ENCODE results near the gene FIBIN. TPM values are rescaled to one million over a fixed set of nuclear protein-coding genes. Genes with fewer than 3 reads are reported as not detected.

FIBIN gene
- total RNA-seq, 2 donors from 2014 or later, result 0.25 to 3.3 TPM

DNA sequence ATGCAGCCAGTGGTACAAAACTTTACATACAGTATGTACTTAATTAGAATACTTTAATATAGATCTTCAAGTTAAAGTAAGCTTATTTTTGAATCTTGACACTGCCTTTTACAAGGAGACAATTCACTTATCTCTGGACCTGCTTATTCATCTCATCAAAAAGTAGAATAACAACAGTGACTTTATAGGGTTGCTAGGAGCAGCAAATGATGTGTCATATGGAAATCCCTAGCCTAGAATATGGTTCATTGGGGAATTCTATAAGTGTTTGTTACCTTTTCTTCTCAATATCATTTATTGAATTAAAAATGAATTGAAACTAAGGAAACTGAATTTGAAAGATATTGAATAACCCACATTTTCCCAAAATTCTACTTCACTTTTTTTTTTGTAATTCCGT, 45.0 kb upstream of the FIBIN start:
- H3K27ac ChIP-seq, result no peak overlapping the region
- H3K4me3 ChIP-seq, result no peak overlapping the region
- no peaks in the 10 kb centered on the region for H3K36me3 ChIP-seq
- H3K4me1 ChIP-seq, result no peaks in the 10 kb centered on the region
- H3K9ac ChIP-seq (ENCODE audit: low read depth in 2 of 2, low read length in 2 of 2), result no peak overlapping the region
- H3K9me3 ChIP-seq, result no peaks in the 10 kb centered on the region
- TF ChIP-seq, protein P1, sequence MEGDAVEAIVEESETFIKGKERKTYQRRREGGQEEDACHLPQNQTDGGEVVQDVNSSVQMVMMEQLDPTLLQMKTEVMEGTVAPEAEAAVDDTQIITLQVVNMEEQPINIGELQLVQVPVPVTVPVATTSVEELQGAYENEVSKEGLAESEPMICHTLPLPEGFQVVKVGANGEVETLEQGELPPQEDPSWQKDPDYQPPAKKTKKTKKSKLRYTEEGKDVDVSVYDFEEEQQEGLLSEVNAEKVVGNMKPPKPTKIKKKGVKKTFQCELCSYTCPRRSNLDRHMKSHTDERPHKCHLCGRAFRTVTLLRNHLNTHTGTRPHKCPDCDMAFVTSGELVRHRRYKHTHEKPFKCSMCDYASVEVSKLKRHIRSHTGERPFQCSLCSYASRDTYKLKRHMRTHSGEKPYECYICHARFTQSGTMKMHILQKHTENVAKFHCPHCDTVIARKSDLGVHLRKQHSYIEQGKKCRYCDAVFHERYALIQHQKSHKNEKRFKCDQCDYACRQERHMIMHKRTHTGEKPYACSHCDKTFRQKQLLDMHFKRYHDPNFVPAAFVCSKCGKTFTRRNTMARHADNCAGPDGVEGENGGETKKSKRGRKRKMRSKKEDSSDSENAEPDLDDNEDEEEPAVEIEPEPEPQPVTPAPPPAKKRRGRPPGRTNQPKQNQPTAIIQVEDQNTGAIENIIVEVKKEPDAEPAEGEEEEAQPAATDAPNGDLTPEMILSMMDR (IDR thresholded peaks at IDR 0.05), result no peak
- H3K27me3 ChIP-seq, result no peaks in the 10 kb centered on the region
- intact Hi-C loops (cut with DNase I), result no loop called here
- no peak for DNase-seq

- TF ChIP-seq, protein P1 (IDR thresholded peaks at IDR 0.05), result no peak
- H3K9me3 ChIP-seq, result no peaks in the 10 kb centered on the region
- H3K4me3 ChIP-seq, result no peak overlapping the region
- no peak for DNase-seq
- H3K27ac ChIP-seq, result no peak overlapping the region
- H3K36me3 ChIP-seq, result no peaks in the 10 kb centered on the region
- no peak overlapping the region for H3K9ac ChIP-seq (ENCODE audit: low read depth in 2 of 2, low read length in 2 of 2)
- H3K4me1 ChIP-seq, result no peaks in the 10 kb centered on the region
- no peaks in the 10 kb centered on the region for H3K27me3 ChIP-seq
- intact Hi-C loops (cut with DNase I), result no loop called here
Measured at GRCh38 chr11:26949846-26950245, 44.1 kb upstream of the FIBIN start.

GRCh38 chr11:26950260-26950719, 43.6 kb upstream of the FIBIN start:
- no peak overlapping the region for H3K4me3 ChIP-seq
- H3K36me3 ChIP-seq, result no peaks in the 10 kb centered on the region
- intact Hi-C loops (cut with DNase I), result no loop called here
- H3K27ac ChIP-seq, result no peak overlapping the region
- no peaks in the 10 kb centered on the region for H3K27me3 ChIP-seq
- peak; percentile 25 for DNase-seq
- H3K4me1 ChIP-seq, result no peaks in the 10 kb centered on the region
- TF ChIP-seq, protein P1 (IDR thresholded peaks at IDR 0.05), result no peak
- H3K9me3 ChIP-seq, result no peaks in the 10 kb centered on the region
- no peak overlapping the region for H3K9ac ChIP-seq (ENCODE audit: low read depth in 2 of 2, low read length in 2 of 2)

GRCh38 chr11:26951809-26952515, 42.0 kb upstream of the FIBIN start:
- no peak overlapping the region for H3K9ac ChIP-seq (ENCODE audit: low read depth in 2 of 2, low read length in 2 of 2)
- H3K4me3 ChIP-seq, result no peak overlapping the region
- no peak overlapping the region for H3K27ac ChIP-seq
- intact Hi-C loops (cut with DNase I), result no loop called here
- H3K9me3 ChIP-seq, result no peaks in the 10 kb centered on the region
- TF ChIP-seq, protein P1 (IDR thresholded peaks at IDR 0.05), result no peak
- DNase-seq, result no peak
- H3K36me3 ChIP-seq, result no peaks in the 10 kb centered on the region
- no peaks in the 10 kb centered on the region for H3K4me1 ChIP-seq
- no peaks in the 10 kb centered on the region for H3K27me3 ChIP-seq

- Histone ChIP-seq H3K9ac (ENCODE audit: low read depth in 2 of 2, low read length in 2 of 2) (no peak overlapping the region), H3K9me3 (no peaks in the 10 kb centered on the region), H3K27ac (no peak overlapping the region), H3K36me3 (no peaks in the 10 kb centered on the region), H3K27me3 (no peaks in the 10 kb centered on the region), H3K4me3 (no peak overlapping the region), H3K4me1 (no peaks in the 10 kb centered on the region)
- intact Hi-C loops (cut with DNase I), result no loop called here
- TF ChIP-seq, protein P1 (IDR thresholded peaks at IDR 0.05), result no peak
- DNase-seq, result no peak
Measured at GRCh38 chr11:26953770-26954392, 40.0 kb upstream of the FIBIN start.

Data from colonic mucosa (tissue), 4 donors.